ENCODE results near the gene SLC6A6.
"Not testable (repeated sequence)": the region's sequence is repeated elsewhere in the genome, so short reads cannot be mapped to it uniquely, and the experiment has no call there.

SLC6A6 gene

DNA sequence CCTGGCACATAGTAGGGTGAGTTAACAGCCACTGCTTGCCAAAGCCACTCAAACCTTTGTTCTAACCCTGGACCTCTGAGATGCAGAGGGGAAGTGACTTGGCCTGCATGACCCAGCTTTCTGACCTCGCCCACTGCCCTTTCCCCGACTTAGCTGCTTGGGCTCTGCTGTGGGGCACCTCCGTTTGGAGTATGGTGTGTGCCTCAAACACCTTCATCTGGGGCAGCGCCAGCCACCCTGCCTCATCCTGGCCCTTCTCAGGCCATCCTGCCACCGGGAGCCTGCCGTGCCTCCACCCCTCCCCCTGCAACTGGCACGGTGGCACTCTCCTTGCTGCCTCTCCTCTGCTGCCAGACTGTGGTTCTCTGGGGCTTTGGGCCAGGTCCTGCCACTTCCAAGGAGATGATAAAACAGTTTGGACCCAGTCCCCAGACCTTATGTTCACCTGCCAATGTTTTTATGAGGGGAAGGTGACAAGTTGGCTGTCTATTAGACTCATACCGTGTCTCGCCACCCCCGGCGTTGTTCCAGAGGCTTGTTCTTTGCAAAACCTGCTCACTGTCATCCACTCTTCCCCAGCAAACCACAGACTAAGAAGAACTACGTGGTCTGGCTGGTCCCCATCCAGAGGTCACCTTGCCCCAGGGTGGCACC, 32.2 kb downstream of the SLC6A6 start:
- DNase-seq (ENCODE audit: low read depth in 2 of 3, low spot score in 2 of 3), result no peak

DNA sequence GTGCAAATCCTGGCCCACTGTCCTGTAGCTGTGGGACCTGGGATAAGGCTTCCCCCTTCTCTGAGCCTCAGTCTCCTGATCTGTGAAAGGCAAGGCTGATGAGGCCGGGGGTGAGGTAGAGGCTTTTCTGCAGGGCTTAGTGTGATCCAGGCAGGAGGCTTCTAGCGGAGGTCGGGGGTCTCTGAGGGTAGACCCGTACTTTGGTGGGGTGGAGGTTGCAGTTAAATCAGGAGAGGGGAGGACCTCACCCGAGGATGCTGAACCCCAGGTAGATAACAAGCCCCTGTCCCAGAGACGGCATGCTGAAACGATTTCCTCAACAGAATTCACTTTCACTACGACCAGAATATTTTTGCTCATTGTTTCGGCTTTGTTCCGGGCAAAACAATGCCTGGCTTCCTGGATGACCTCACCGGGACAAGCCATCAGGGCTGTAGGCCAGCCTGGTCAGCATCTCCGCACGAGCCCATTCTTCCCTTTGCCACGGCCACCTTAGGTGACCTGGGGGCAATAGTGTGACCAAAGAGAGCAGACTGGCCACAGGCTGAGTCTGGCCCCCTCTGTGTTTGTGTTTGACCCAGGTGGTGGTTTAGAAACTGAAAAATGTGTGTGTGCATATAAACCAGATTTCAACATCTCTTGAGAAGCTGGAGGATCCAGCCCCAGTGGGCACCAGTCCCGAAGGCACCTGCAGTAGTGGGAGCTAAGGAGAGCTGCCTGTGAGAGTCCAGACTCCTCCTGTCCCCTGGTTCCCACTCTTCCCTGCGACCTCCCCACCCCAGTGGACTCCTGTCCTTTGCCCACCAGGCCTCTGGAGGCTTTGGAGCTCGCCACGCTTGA, 33.0 kb downstream of the SLC6A6 start:
- no peak for DNase-seq (ENCODE audit: low read depth in 2 of 3, low spot score in 2 of 3)

DNA sequence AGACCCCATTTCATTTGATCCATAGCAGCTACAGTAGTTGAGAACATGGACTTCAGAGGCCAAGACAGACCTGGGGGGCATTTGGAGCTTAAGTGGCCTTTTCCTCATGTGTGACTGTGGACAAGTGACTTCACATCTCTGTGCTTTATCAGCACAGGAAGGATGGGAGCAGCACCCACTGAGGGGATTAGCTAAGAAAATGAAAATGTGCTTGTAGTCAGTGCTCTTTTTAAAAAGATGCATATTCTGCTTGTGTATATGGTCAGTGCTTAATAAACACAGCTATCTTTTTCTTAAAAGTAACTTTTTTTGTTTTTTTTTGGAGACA, 34.5 kb downstream of the SLC6A6 start:
- no peak for DNase-seq (ENCODE audit: low read depth in 2 of 3, low spot score in 2 of 3)

DNA sequence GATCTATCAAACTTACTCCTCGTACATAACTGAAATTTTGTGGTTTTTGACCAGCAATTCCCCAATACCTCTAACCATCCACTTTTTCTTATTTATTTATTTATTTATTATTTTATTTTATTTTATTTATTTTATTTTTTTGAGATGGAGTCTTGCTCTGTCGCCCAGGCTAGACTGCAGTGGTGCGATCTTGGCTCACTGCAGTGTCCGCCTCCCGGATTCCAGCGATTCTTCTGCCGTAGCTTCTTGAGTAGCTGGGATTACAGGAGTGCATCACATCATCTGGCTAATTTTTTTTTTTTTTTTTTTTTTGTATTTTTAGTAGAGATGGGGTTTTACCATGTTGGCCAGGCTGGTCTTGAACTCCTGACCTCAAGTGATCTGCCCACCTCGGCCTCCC, 35.3 kb downstream of the SLC6A6 start:
- not testable (repeated sequence) for DNase-seq (ENCODE audit: low read depth in 2 of 3, low spot score in 2 of 3)

DNA sequence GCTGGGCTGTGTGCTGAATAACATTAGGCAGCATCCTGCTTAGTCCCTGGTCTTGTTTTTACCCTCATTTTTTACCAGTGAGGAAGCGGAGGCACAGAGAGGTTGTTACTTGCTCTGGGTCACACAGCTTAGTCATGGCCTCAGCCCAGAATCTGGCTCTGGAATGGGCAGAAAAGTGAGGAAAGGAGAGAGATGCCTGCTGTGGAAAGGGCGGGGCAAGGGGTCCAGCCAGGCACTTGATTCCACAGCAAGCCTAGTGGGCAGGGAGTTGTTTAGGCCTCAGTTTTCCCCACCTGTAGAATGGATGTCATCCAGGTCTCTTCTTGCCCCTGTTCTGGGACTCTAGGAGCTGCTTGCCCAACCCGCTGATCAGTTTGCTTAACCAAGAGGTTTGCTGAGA, 35.9 kb downstream of the SLC6A6 start:
- DNase-seq (ENCODE audit: low read depth in 2 of 3, low spot score in 2 of 3), result no peak

DNA sequence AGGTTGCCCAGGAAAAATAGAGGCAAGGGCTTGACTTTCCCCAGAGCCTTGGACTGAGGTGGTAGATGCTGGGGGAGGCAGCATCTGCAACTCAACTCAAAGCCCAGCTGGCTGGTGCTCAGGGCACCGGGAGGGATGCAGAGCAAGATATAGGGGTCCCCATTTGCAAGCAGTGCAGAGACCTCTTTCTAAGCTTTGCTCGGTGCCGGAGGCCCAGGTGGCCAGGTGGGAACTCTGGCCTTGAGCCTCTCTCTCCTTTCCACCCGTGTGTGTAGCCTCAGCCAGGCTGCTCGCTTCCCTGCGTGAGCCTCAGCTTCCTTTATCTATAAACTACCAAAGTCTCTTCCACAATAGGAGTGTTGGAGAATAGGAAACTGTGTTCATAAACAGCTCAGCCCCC, 36.5 kb downstream of the SLC6A6 start:
- DNase-seq (ENCODE audit: low read depth in 2 of 3, low spot score in 2 of 3), result no peak

DNA sequence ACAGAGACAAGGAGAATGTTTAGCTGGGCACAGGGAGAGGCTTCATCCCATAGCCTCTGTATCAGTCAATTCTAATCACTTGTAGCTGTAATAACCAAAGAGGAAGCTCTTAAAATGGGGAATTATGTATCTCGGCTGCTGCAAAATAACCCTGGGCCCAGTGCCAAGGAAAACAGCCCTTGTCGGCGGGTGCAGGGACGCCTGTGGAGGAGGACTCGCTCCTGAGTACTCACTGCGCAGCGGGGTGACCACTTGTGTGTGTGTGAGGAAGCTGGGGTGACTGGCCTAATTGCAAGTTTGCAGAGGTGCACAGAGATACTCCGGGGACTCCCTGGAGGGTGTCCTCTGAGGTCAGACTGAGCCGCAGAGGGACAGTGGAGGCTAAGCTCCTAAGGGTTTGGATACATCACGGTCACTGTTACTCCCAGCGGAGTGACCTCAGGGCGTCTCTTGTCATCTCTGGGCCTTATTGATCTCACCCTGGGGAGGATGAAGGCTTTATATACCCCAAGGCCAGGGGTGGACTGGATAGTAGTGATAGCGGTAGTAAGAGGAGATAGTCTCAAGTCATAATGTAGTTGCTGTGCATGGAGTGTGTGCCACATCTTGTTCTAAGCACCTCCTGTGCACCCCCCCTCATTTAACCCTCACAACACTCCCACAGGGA, 37.2 kb downstream of the SLC6A6 start:
- DNase-seq (ENCODE audit: low read depth in 2 of 3, low spot score in 2 of 3), result no peak

DNA sequence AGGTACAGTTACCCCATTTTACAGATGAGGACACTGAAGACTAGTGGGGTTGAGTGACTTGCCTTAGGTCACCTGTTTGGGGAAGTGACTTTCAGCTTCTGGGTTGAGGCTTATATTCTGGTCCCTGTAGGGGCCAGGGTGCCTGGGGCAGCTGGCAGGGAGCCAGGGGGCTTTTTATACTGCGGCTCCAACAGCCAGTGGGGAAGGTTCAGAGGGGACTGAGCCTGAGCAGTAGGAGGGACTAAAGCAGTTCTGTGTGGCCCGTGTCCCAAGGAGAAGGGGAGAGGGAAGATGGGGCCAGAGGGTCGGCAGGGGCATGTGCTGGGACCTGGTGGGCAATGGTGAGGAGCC, 37.7 kb downstream of the SLC6A6 start:
- no peak for DNase-seq (ENCODE audit: low read depth in 2 of 3, low spot score in 2 of 3)

DNA sequence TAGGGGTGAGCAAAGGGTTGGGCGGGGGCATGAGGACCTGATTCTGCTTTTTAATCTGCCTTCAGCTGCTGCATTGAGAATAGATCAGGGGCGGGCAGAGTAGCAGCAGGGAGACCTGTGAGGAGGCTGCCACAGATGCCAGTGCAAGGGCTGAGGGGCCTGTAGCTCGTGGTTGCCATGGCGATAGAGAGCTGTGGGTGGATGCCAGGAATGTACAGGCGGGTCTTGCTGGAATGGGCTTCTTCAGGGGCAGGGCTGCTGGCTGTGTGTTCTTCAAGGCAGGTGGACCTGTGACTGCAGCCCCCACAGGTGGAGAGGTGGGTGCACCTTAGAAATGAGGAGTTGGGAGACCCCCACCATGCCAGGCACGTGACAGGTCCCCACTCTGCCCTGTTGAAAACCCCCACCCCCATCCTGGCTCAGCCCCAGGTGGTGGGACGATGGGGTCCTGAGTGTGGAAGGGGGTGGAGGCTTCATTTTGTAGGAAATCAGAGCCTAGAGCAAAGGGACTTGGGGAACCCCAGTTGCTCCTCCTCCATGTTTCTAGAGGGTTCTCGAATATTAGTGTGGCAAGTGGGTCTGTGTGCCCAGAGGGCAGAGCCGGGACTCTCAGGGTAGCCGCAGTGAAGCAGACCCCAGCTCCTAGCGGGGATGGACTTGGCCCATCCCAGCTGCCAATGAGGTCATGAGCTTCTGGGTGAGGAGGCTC, 38.3 kb downstream of the SLC6A6 start:
- DNase-seq (ENCODE audit: low read depth in 2 of 3, low spot score in 2 of 3), result no peak

DNA sequence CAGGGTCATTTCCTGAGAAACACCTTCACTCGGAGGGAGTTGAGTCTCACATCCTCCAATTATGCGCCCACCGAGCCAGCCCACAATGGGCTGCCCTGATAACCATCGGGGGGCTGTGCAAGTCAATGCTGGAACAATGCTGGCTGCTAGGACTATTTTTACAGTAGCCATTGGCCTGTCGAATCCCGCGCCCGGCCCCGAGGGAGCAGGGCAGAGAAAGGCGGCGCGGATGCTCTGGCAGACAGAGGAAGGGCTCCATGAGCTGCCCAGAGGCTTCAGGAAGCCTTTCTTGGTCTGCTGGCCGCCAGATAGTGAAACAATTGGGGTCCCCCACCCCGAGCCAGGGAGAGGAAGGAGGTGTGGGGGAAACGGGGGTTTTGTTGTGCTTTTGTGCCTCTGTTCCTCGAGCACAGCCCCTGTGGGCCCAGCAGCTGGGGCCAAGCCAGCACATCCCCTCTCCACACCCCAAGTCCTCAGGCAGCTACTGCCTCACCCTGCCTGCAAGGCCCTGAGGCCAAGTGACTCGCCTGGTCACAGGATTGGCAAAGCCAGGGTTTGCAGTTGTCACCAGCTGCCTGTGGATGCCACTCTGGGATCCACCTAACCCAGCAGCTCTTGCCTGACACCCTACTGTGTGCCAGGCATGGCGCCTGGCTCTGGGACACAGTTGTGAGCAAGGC, 39.0 kb downstream of the SLC6A6 start:
- DNase-seq (ENCODE audit: low read depth in 2 of 3, low spot score in 2 of 3), result no peak

DNA sequence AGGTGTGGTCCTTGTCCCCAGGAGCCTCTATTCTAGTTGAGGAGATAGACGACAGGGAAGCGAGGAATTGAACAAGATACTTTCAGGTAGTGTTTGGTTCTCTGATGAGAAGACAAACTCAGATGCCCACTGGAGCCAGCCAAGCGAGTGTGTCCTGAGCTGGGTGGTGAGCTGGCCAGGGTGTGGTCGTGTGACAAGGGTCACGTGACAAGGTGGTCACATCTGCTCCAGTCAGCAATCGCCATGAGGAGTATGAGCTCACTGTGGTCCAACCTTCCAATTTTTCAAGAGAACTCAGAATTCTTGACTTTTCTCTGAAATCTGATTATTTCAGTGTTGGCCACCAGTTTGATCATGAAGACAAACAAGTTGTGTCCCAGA, 39.5 kb downstream of the SLC6A6 start:
- no peak for DNase-seq (ENCODE audit: low read depth in 2 of 3, low spot score in 2 of 3)

DNA sequence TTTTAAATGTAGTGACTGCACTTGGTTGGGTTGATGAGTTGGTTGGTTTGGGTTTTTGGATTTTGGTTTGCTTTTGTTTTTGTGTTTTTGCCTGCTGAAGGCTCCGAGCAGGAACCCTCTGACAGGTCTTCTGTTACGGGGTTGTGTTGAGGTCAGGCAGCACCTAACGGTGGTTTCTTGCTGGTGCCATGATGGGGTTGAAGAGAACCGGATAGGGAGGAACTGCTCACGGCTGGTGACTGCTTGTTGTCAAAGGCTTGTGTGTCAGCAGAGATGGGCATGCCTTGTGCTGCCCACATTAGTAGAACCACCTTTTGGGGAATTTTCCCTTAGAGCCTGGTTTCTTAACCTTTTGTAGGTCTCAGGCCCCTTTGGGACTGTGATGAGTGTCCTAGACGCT, 42.0 kb downstream of the SLC6A6 start:
- no peak for DNase-seq (ENCODE audit: low read depth in 2 of 3, low spot score in 2 of 3)

DNA sequence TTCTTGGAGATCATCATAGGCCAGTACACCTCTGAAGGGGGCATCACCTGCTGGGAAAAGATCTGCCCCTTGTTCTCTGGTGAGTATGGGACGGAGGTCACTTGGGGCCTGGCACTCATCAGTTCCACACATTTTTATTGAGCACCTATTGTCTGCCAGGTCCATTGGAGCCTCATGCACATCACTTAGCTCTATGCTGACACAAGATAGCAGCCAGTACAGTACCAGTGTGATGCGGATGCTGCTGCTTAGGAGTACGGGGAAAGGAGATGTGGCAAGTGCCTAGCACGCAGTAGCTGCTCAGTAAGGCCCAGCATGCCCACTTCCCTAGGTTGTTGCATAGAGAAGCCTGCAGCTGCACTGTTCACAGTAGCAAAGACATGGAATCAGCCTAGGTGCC, 43.4 kb downstream of the SLC6A6 start:
- DNase-seq (ENCODE audit: low read depth in 2 of 3, low spot score in 2 of 3), result no peak

DNA sequence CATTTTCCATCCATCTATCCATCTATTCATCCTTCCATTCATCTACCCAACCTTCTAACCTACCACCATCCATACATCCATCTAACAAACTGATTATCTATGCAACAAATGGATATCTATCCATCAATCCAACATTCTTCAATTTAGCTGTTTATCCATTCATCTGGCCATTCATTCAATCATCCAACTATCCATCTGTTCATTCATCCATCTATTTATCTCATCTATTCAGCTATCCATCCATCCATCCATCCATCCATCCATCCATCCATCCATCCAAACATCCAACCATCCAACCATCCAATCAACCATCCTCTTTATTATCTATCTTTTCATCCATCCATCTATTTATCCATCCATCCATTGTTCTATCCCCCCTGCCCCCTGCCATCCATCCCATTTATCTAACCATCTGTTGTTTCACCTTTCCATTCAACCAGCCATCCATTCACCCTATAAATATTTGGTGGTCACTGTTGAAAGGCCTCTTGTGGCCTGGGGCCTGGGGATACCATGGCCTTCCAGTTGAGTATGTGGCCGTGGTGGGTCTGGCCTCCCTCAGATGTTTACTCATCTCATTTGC, 44.7 kb downstream of the SLC6A6 start:
- DNase-seq (ENCODE audit: low read depth in 2 of 3, low spot score in 2 of 3), result no peak

DNA sequence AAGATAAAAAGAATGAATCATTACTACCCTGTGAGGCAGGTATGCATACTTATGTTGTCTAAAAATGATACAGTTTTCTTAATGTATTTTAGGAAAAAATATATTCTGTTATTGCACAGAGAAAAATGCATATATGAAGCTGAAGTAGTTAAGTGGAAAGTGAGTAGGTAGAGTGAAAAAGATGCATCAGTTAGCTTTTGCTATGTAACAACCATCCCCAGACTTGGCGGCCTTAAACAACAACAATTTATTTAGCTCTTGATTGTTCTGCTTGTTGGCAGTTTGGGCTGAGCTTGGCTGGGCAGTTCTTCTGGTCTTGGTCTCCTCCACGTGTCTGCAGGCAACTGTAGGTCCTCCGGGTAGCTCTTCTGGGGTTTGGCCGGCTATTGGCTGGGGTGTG, 45.7 kb downstream of the SLC6A6 start:
- no peak for DNase-seq (ENCODE audit: low read depth in 2 of 3, low spot score in 2 of 3)

DNA sequence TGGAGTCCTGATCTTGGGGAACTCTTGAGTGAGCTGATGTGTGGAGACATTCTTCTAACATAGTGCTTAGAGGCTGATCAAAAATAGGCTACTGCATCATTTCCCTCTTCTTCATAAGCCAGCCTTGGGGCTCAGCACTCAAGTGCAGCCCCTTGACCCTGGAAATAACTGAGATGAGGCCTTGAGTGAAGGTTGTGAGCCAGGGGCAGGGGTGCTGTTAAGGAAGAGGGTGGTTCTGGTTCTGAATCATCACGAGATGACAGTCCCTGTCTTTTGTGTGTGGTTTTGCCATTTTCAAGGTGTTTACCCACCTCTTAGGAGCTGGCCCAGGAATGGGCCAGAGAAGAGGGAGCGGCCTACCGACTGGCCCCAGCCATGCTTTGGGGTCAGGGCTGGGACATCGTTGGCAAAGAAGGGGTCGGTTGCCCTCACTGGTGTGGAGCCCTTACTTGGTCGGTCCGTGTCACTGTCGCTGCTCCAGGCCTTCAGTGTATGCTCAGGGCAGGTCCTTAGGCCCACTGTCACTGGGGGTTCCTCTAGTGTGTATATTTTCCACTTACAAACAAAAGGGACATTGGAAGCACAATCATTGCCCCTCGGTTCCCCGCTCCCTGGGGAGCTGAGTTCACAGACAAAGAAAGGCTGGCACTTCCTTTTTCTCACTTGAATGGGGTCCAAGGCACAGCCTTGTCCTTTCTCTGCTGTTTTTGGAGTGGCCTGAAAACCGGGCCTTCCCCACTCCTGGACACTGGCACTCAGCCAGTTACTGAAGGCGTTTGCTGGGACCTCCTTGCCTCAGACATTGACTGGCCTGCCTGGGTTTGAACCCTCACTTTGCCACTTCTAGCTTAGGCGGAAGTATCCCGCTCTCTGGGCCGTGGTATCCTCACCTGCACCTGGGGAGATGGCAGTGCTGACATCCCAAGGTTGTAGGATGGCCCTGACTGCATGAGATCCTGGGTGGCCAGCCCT, 46.6 kb downstream of the SLC6A6 start:
- no peak for DNase-seq (ENCODE audit: low read depth in 2 of 3, low spot score in 2 of 3)

DNA sequence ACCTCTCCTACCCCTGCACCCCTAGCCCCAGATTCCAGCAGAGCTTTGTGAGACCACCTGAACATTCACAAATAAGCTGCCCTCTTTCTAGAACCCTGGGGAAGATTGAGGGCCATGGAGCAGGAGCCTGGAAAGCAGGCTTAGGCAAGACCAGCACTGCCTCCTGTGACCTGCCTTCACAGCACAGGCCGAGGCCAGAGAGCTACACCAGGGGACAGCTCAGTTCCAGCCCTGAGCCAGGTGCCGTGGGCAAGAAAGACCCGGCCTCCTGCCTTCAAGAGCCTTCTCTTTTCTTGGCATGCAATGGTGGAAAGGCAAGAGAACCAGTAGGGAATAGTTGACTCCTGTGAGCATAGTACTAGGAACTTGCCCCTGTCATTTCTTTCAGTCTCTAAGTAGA, 48.1 kb downstream of the SLC6A6 start:
- no peak for DNase-seq (ENCODE audit: low read depth in 2 of 3, low spot score in 2 of 3)

DNA sequence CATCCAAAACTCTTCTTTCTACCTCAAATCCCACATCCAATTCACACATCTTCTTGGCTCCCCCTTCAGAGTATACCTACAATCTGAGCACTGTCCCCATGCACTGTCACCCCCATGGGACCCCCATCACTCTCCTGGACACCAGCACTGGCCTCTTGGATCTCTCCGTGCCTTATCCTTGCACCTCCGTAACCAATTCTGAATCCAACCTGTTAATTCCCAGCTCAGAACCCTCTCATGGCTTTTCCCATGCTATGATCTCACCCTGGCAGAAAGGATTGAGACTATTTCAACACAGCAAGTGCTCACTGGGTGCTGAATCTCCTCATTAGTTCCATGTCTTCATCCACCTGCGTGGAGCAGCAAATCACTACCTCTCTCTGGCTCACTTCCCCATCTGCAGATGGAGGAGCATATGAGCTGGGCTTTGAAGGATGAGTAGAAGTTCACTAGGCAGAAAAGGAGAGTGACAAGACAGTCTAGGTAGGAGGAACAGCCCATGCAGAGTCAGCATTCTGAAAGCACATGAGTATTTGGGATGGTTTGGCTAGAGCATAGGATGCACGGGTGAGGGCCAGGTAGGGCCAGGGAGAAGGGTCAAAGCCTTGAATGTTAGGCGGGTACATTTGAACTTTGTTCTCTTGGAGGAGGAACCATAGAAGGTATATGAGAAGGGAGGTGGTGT, 48.7 kb downstream of the SLC6A6 start:
- no peak for DNase-seq (ENCODE audit: low read depth in 2 of 3, low spot score in 2 of 3)

All from activated CD8-positive, alpha-beta memory T cell treated with anti-CD3 and anti-CD28 coated beads for 48 hours (primary cell).